Activated CD8-positive, alpha-beta memory T cell treated with anti-CD3 and anti-CD28 coated beads, Interleukin-2, amount 10 ng/mL, durations not matched to agents 7 days and 5 days (primary cell): ENCODE results near the gene ZNF775. TPM values are rescaled to one million over a fixed set of nuclear protein-coding genes. Genes with fewer than 3 reads are reported as not detected.

Source experiments
- ATAC-seq: fragments of 150-1000 bp; cut with Tn5 transposase; one replicate; pipeline ENCODE4 v1.10.0; 2021; ENCODE audit warnings: moderate library complexity
- CTCF ChIA-PET: fragments of 350-600 bp; sonication (Branson Sonifier 250); formaldehyde crosslinking; loops from one replicate; lab custom pipeline; 2021; ENCODE audit warnings: antibody characterized with exemption; lab: Charles Lee
- DNase-seq: peaks from one replicate; pipeline ENCODE4 v3.0.0-alpha.2; 2020
- H3K27ac Mint-ChIP-seq: one replicate; pipeline ENCODE4 v1.8.0; 2021; ENCODE audit warnings: mild to moderate bottlenecking, mixed read lengths
- H3K27me3 Mint-ChIP-seq: one replicate; pipeline ENCODE4 v1.8.0; 2021; ENCODE audit warnings: mixed read lengths
- H3K36me3 Mint-ChIP-seq: one replicate; pipeline ENCODE4 v1.8.0; 2021; ENCODE audit warnings: mild to moderate bottlenecking, mixed read lengths
- H3K4me1 Mint-ChIP-seq: one replicate; pipeline ENCODE4 v1.8.0; 2021; ENCODE audit warnings: mixed read lengths
- H3K4me3 Mint-ChIP-seq: one replicate; pipeline ENCODE4 v1.8.0; 2021; ENCODE audit warnings: mild to moderate bottlenecking, moderate library complexity, mixed read lengths
- H3K9me3 Mint-ChIP-seq: one replicate; pipeline ENCODE4 v1.8.0; 2022; ENCODE audit warnings: low read depth, mixed read lengths
- total RNA-seq, 2 experiments: library from RNA; stranded (reverse); gene quantifications; one replicate each; pipeline ENCODE4 v1.2.3, GENCODE V29; 2021

The ZNF775 gene
- total RNA-seq, 2 experiments from 2014 or later, result 7.5 to 8.4 TPM

DNA sequence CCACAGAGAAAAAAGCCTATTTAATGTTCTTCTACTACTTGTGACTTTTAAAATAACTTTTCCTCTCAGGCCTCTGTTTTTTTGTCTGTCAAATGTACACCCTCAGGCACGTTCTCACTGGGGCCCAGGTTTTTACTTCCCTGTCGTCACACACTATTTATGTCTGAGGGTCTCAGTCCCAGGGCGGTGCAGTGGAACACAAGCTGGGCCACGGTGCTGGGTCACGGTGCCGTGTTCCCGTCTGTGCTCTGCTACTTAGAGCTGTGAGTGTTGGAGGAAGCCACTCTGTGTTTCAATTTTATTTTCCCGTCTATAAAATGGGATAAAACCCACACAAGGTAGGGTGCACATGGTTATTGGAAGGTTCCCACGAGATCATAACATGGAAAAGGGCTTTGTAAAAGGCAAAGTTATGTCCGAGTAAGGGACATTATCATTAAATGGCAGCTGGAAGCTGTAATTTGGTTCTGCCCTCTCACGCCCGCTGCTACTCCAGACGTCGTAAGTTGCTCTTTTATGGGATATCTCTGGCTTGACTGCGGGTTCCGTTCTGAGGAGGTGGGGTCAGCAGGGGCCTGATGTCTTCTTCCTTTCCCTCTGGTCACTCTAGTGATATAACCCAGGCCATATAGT is 25.2 kb downstream of the ZNF775 start:
- peak; percentile 0 for ATAC-seq

DNA sequence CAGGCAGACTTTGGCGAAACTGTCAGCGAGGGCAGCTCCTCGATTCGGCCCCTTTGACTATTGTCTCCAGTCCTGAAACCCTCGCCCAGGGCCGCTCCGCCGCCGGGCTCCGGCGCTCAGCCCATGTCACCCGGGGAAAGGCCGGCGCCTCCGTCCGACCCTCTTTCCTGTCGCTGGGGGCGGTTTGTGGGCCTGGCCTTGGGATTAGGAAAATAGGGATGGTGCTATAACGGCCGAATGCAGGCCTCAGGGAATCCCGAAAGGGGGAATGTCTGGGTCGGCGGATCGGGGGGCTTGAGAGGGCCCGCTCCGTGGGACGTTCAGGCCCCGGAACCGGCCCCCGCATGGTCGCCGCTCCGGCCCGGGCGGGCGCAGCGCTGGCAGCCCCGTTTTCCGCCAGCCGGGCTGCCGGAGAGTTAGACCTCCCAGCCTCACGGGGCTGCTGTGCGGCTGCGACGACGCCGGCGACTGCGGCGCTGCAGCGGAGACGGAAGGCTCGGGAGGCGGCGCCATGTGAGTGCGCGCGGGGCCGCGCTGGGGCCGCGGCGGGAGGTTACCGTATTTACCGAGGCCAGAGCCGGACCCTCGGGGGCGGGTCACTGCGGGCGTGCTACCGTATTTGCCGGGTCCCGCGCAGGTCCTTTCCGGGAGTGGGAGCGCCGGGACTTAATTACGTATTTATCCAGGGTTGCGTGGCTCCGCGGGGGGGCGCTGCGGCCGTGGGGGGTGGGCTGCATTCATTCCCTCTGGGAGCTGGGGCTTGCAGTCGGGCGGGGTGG is 25.9 kb downstream of the ZNF775 start:
- H3K4me1 Mint-ChIP-seq, result peaks cover 36% of the 10 kb centered on the region

More for the DNA sequence above, 25.2 kb downstream of the ZNF775 start:
- Mint-ChIP-seq H3K36me3 (peaks cover 12% of the 10 kb centered on the region), H3K9me3 (no peaks in the 10 kb centered on the region), H3K4me3 (peak overlapping the region; percentile 97), H3K27me3 (no peaks in the 10 kb centered on the region), H3K4me1 (peaks cover 36% of the 10 kb centered on the region), H3K27ac (peak overlapping the region; percentile 88)
- CTCF ChIA-PET, result interaction anchor here (0.8 to 6.4 kb wide), 10 partner anchors 15 to 90 kb away, joined by 3 to 47 read pairs (median 4); partner anchors contain the start of genes ACTR3C and LRRC61
- no peak for DNase-seq

DNA sequence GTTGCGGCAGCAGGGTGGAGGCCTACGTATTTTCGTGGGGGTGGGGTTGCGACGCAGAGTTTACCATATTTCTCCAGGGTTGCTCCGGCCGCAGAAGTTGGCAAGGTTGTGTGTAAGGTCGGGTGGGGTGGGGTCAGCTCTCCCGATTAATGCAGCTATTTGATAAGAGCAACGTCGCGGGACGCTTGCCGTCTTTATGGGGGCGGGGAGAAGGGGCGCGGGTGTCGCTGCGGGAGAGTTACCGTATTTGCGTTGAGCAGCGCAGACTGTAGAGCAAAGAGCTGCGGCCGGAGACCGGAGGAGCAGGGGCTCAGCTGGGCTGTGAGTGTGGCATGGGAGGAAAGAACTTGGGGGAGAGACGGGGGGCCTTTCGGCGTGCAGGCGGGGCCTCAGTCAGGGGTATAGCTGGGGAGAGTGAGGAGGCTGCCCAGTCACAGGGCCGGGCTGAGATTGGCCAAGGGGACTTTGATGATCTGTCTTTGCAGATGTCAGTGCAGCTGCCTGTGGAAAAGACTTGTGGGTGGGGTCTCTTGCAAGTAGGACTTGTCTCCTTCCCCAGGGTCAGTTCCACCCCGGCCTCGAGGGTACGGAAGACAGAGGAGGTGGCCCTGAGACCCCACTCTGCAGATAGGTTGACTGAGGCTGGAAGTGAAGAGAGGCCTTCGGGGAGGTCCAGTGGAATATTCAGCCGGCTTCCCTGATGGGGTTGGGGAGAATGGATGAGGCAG is 26.6 kb downstream of the ZNF775 start:
- Mint-ChIP-seq H3K36me3 (peaks cover 15% of the 10 kb centered on the region), H3K9me3 (no peaks in the 10 kb centered on the region), H3K4me1 (peaks cover 36% of the 10 kb centered on the region), H3K27me3 (no peaks in the 10 kb centered on the region), H3K4me3 (peak overlapping the region; percentile 97), H3K27ac (peak overlapping the region; percentile 94)
- CTCF ChIA-PET, result interaction anchor here (0.7 to 6.4 kb wide), 9 partner anchors 13 to 109 kb away, joined by 3 to 47 read pairs (median 9); partner anchors contain the start of gene GIMAP7
- DNase-seq, result no peak
- peak; percentile 34 for ATAC-seq

More for the DNA sequence above, 25.9 kb downstream of the ZNF775 start:
- DNase-seq, result peak; percentile 87
- peak; percentile 79 for ATAC-seq
- H3K36me3 Mint-ChIP-seq, result peaks cover 12% of the 10 kb centered on the region
- CTCF ChIA-PET, result interaction anchor here (0.8 to 6.4 kb wide), 14 partner anchors 14 to 91 kb away, joined by 3 to 47 read pairs (median 6); partner anchors contain the start of genes ACTR3C and LRRC61
- H3K9me3 Mint-ChIP-seq, result no peaks in the 10 kb centered on the region
- peak overlapping the region; percentile 94 for H3K27ac Mint-ChIP-seq
- peak overlapping the region; percentile 97 for H3K4me3 Mint-ChIP-seq
- H3K27me3 Mint-ChIP-seq, result no peaks in the 10 kb centered on the region

DNA sequence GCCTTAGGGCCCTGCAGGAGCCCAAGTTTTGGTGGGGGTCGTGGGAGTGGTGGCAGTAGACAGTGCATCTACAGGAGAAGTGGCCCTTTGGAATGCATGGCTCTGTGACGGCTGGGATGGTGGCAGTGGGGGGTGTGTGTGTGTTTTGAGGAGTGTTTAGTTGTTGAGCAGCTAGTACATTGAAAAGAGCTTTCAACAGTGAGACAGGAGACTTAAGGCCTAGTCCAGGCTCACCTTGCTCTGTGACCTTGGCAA is 27.1 kb downstream of the ZNF775 start:
- CTCF ChIA-PET, result interaction anchor here (0.7 to 6.4 kb wide), 11 partner anchors 13 to 109 kb away, joined by 3 to 47 read pairs (median 4); partner anchors contain the start of gene GIMAP7
- H3K9me3 Mint-ChIP-seq, result no peaks in the 10 kb centered on the region
- peaks cover 16% of the 10 kb centered on the region for H3K36me3 Mint-ChIP-seq
- ATAC-seq, result no peak
- peaks cover 36% of the 10 kb centered on the region for H3K4me1 Mint-ChIP-seq
- DNase-seq, result no peak
- H3K4me3 Mint-ChIP-seq, result peak overlapping the region; percentile 97
- H3K27me3 Mint-ChIP-seq, result no peaks in the 10 kb centered on the region
- H3K27ac Mint-ChIP-seq, result peak overlapping the region; percentile 94

DNA sequence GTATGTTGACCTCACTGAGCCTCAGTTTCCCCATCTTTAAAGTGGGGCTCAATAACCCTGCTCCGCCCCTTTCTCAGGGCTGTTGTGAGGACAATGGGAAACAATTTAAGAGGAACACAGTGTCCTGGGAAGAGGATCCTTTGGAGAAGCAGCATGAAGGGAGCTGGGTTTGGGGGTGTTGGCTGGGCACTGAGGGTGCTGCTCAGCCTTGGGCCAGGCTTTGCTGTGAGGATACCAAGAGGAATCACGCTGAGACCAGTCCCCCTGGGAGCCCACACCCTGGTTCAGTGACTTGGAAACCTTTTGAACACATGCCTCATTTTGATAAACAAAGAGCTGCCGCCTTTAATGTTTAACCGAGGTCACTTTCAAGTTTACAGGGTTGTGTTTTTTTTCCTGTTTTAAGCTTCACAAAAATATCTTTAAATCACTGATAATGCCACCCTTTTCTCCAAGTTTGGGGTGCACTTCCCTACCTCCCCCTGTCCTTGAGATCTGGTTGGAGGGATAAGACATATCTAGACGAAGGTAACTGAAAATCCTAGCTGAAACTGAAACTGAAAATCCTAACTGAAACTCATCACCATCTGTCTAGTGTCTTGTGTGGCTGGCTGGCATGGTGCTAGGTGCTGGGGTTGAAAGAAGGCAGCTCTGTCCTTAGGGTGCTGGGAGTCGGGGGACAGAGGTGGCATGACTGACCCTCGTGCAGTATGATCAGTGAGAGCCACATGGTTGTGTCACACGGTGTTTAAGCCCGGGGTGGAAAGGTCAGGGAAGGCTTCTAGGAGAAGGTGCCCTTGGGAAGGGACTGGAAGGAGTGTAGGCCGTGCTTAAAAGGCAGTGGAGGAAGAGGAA is 27.7 kb downstream of the ZNF775 start:
- CTCF ChIA-PET, result interaction anchor here (1.1 to 6.4 kb wide), 10 partner anchors 12 to 85 kb away, joined by 3 to 47 read pairs (median 6); no protein-coding TSS in a partner anchor
- Mint-ChIP-seq H3K36me3 (peaks cover 16% of the 10 kb centered on the region), H3K9me3 (no peaks in the 10 kb centered on the region), H3K4me3 (peak overlapping the region; percentile 97), H3K4me1 (peaks cover 36% of the 10 kb centered on the region), H3K27ac (peak overlapping the region; percentile 94), H3K27me3 (no peaks in the 10 kb centered on the region)
- peak; percentile 63 for DNase-seq
- ATAC-seq, result peak; percentile 57

DNA sequence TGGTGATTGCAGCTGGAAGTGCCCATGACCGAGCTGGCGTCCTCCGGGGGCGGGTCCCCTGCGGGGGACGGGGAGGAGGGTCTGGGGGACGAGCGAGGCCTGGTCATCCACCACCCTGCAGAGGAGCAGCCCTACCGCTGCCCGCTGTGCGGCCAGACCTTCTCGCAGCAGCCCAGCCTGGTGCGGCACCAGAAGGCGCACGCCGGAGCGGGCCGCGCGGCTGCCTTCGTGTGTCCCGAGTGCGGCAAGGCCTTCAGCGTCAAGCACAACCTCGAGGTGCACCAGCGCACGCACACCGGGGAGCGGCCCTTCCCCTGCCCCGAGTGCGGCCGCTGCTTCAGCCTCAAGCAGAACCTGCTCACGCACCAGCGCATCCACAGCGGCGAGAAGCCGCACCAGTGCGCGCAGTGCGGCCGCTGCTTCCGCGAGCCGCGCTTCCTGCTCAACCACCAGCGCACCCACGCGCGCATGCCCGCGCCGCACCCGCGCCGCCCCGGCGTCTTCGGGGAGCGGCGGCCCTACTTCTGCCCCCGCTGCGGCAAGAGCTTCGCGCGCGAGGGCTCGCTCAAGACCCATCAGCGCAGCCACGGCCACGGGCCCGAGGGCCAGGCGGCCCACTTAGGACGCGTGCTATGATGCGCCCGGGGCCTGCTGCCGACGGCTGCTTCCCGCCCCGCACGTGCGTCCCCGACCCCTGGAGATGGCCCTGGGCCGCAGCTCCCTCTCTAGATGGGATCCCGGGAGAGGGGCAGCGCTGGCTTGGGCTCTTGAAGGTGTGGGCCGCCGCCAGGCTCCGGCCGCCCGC is 28.7 kb downstream of the ZNF775 start:
- DNase-seq (no peak), ATAC-seq (no peak)
- Mint-ChIP-seq H3K9me3 (no peaks in the 10 kb centered on the region), H3K27me3 (no peaks in the 10 kb centered on the region), H3K4me1 (peaks cover 36% of the 10 kb centered on the region), H3K36me3 (peaks cover 16% of the 10 kb centered on the region), H3K4me3 (no peak overlapping the region), H3K27ac (no peak overlapping the region)
- CTCF ChIA-PET, result interaction anchor here (1.1 to 6.4 kb wide), 6 partner anchors 11 to 52 kb away, joined by 3 to 47 read pairs (median 10); no protein-coding TSS in a partner anchor

DNA sequence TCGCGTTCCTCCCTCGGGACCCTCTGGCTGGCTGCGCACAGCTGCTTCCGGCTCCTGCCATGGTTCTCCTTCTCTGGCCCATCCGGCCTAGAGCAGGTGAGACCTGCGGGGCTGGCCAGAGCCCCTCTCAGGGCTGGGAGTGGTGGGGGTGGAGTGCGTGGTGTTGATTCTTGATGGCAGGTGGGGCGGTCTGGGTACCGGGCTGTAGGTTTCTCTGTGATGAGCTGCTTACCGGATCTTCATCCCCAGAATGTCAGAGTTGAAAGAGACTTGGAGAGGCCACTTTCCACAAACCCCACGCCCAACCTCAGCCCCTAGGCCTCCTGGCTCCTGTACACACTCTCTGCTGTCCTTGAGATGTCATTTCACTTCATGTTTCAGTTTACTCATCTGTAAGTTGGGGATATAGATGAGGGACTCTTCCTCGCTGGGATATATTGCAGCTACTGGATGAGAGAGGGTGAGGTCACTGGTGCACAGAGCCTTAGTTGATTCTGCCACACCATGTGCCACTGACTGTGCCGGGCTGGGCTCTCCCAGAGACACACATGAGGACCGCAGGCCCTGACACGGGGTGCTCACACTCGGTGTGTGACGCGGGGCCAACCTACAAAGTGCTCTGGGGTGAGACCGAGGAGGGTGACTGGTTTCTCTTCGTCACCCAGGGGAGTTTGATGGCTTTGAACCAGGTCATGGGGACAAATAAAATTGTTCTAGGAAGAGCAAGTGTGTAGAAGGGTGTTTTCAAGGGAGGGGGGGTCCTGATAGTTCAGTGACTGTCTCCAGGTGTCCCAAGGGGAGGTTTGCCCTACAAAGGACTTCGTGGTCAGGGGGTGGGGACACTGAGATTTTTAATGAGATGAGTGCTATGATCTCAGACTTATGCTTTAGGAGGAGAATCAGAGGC is 29.5 kb downstream of the ZNF775 start:
- Mint-ChIP-seq H3K27ac (peak overlapping the region; percentile 54), H3K9me3 (no peaks in the 10 kb centered on the region), H3K27me3 (no peaks in the 10 kb centered on the region), H3K4me1 (peaks cover 30% of the 10 kb centered on the region), H3K36me3 (peaks cover 16% of the 10 kb centered on the region), H3K4me3 (no peak overlapping the region)
- DNase-seq (no peak), ATAC-seq (no peak)
- CTCF ChIA-PET, result interaction anchor here (1.0 kb wide), 1 partner anchor 31 kb away, joined by 3 read pairs; no protein-coding TSS in a partner anchor

DNA sequence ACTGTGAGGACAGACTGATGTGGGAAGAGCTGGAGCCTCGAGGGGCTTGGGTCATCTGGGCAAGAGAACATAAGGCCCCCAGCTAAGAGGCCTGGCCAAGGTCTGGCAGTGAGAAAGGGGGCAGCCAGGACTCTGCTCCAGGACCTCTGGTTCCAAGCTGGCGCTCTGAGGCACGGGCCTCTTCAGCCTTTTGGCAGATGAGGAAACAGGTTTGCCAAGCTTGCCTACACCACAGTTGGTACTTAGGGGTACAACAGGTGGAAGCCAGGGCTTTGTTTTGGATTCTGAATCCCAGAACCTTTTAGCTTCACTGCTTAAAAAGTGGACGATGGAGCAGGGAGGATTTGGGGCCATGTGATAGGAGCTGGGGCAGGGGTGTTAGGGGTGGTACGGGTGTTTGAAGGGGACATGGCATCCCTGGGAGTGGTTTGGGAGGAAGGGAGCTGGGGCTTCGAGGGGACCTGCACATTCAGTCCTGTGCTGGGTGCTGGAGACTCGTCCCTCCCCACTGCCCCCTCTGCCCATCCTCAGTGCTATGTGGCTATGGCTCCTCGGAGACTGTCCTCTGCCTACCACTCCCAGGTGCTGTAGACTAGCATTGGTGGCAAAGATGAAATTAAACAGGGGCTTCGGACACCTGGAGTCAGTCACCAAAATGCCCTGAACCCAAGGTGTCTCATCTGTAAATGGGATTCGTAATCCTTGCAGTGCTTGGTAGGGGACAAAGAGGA is 30.3 kb downstream of the ZNF775 start:
- Mint-ChIP-seq H3K36me3 (peaks cover 16% of the 10 kb centered on the region), H3K4me3 (no peak overlapping the region), H3K4me1 (peaks cover 23% of the 10 kb centered on the region), H3K9me3 (no peaks in the 10 kb centered on the region), H3K27ac (no peak overlapping the region), H3K27me3 (no peaks in the 10 kb centered on the region)
- CTCF ChIA-PET, result interaction anchor here (1.0 kb wide), 1 partner anchor 31 kb away, joined by 3 read pairs; no protein-coding TSS in a partner anchor
- ATAC-seq (no peak), DNase-seq (no peak)

DNA sequence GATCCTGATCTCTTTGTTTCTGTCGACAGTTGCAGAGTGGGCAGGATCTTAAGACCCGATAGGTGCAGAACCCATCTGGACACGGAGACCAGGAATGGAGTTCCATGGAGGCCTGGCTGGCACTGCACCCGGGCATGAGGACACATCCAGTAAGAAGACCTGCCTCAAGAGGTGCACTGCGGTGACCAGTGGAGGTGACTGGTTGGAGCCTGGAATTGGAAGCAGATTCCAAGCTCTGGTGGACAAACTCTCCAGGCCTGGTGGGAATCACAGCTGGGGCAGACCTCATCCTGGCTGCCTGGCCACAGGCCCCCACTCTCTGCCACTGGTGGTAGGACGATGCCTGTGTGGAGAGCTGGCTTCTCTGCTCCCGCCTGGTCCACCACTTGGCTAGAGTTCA is 31.0 kb downstream of the ZNF775 start:
- no peak for DNase-seq
- no peak for ATAC-seq

DNA sequence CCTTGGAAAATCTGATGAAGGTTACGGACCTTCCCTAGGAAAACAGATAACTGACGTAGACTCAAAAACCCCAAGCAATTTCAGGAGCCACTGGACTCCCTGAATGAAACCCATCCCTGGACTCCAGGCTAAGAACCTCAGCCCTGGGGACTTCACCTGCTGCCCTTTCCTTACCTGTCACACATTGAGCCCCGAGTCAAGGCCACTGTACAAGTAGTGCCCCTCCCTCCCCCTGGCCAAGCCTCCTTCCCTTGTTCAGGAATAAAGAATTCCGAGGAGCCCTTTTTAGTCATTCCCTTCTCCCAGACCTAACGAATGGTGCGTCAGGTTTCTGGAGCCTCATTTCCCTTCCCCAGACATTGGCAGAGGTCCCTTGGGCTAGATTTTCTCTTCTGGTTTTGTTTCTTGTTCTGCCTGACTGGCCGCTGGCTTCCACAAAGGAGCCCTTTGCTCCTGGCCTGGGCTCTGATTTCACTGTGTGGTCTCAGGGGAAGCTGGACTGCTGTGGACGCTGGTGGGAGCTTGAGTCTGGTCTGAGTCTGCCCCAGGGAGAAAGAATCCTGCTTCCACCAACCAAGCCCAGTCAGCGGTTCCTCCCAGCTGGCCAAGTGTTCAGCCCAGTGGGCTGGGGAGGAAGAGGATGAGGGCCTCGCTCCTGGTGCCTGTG is 31.7 kb downstream of the ZNF775 start:
- peaks cover 19% of the 10 kb centered on the region for H3K4me1 Mint-ChIP-seq
- no peak overlapping the region for H3K4me3 Mint-ChIP-seq
- DNase-seq (no peak), ATAC-seq (no peak)
- H3K27me3 Mint-ChIP-seq, result no peaks in the 10 kb centered on the region
- peaks cover 13% of the 10 kb centered on the region for H3K36me3 Mint-ChIP-seq
- CTCF ChIA-PET, result no interaction called here
- no peaks in the 10 kb centered on the region for H3K9me3 Mint-ChIP-seq
- peak overlapping the region; percentile 13 for H3K27ac Mint-ChIP-seq

More for the DNA sequence above, 31.0 kb downstream of the ZNF775 start:
- CTCF ChIA-PET, result interaction anchor here (1.0 kb wide), 1 partner anchor 32 kb away, joined by 3 read pairs; no protein-coding TSS in a partner anchor
- Mint-ChIP-seq H3K4me1 (peaks cover 21% of the 10 kb centered on the region), H3K9me3 (no peaks in the 10 kb centered on the region), H3K27me3 (no peaks in the 10 kb centered on the region), H3K4me3 (no peak overlapping the region), H3K27ac (no peak overlapping the region), H3K36me3 (peaks cover 16% of the 10 kb centered on the region)
